Measurements from ENCODE around the gene ZNF487.
A peak's percentile ranks its signal among the peaks of the same experiment; 100 is the strongest.
"Not testable (repeated sequence)": the region's sequence is repeated elsewhere in the genome, so short reads cannot be mapped to it uniquely, and the experiment has no call there.

ZNF487 gene

GRCh38 chr10:43440463-43441134 lies 3.7 kb downstream of the ZNF487 start:
- no peak for DNase-seq

DNA sequence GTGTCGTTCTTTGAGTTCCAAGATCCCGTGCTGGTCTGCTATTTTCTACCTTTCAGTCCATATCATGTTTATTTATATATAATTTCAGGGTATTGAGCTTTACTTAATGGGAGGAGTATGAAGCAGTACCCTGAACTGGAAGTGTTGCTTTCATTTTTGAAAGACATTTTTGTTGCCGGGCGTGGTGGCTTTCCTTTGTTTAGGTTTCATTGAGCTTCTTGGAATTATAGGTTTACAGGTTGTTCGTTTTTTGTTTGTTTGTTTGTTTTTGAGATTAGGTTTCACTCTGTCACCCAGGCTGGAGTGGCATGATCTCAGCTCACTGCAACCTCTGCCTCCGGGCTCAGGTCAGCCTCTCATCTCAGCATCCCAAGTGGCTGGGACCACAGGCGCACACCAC lies 7.4 kb downstream of the ZNF487 start:
- no peak for DNase-seq

- DNase-seq: no peak
Observed at GRCh38 chr10:43444897-43445466, 8.1 kb downstream of the ZNF487 start.

GRCh38 chr10:43446219-43447017 lies 9.5 kb downstream of the ZNF487 start:
- not testable (repeated sequence) for DNase-seq

- no peak for DNase-seq
Observed at GRCh38 chr10:43448742-43449141, 11.8 kb downstream of the ZNF487 start.

GRCh38 chr10:43452356-43452914 lies 15.5 kb downstream of the ZNF487 start:
- no peak for DNase-seq

DNA sequence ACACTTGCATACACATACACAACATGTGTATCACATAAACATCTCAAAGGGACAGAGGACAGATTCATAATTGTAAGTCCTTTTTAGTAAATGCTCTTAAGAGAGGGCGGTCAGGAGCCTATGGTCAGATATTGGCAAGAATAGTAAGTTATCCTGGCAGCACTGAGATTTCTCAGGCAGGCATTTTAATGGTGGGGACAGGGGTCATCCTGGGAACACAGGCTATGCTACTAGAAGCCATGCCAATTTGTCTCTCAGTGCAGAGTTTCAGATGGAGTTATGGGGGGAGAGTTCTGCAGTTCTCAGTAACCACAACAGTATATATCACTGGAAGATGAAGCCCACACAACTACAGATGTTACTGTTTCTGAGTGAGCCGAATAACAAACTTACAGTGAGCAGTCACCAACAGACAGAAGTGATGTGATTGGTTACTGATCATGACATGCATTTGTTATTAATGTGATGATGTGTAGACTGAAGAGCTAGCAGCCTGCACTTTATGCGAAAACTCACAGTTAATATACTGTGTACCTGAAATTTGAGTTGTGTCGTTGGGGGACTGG lies 16.4 kb downstream of the ZNF487 start:
- DNase-seq: no peak

DNA sequence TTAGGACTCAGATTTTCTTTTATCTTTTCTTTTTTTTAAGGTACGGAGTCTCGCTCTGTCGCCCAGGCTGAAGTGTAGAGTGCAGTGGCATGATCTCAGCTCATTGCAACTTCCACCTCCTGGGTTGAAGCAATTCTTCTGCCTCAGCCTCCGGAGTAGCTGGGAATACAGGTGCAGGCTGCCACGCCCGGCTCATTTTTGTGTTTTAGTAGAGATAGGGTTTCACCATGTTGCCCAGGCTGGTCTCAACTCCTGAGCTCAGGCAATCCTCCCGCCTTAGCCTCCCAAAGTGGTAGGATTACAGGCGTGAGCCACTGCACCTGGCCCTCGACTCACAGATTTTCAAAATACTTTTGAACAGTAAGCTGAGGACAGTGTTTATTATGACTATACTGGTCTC lies 17.1 kb downstream of the ZNF487 start:
- DNase-seq: not testable (repeated sequence)

DNA sequence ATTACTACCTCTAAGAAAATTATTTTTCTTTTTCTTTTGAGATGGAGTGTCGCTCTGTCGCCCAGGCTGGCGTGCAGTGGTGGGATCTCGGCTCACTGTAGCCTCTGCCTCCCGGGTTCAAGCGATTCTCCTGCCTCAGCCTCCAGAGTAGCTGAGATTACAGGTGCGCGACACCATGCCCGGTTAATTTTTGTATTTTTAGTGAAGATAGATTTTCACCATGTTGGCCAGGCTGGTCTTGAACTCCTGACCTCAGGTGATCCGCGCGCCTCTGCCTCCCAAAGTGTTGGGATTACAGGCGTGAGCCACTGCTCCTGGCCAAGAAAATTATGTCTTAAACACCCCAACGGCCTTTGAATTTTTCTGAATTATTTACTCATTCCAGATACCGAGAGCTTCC lies 19.6 kb downstream of the ZNF487 start:
- not testable (repeated sequence) for DNase-seq

GRCh38 chr10:43458227-43458626 lies 21.3 kb downstream of the ZNF487 start:
- no peak for DNase-seq

DNA sequence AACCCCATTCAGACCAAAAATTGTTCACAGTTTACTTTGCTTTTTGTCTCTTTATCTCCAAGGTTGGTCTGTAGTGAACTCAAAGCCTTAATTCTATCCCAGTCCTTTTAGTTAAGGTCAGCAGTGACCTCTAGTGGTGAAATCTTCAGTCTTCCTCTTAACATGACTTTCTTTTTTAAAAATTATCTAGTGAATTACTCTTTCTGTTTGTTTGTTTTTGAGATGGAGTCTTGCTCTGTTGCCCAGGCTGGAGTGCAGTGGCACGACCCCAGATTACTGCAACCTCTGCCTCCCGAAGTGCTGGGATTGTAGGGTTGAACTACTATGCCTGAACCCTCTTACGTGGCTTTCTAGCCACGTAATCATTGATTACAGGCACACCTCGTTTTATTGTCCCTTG lies 25.0 kb downstream of the ZNF487 start:
- DNase-seq: peak; percentile 64 to 78

- DNase-seq: not testable (repeated sequence)
Observed at GRCh38 chr10:43465086-43465735, 28.3 kb downstream of the ZNF487 start.

DNA sequence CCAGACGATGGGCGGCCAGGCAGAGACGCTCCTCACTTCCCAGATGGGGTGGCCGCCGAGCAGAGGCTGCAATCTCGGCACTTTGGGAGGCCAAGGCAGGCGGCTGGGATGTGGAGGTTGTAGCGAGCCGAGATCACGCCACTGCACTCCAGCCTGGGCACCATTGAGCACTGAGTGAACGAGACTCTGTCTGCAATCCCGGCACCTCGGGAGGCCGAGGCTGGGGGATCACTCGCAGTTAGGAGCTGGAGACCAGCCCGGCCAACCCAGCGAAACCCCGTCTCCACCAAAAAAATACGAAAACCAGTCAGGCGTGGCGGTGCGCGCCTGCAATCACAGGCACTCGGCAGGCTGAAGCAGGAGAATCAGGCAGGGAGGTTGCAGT lies 28.8 kb downstream of the ZNF487 start:
- DNase-seq: not testable (repeated sequence)

GRCh38 chr10:43471146-43471545 lies 34.2 kb downstream of the ZNF487 start:
- DNase-seq: no peak

DNA sequence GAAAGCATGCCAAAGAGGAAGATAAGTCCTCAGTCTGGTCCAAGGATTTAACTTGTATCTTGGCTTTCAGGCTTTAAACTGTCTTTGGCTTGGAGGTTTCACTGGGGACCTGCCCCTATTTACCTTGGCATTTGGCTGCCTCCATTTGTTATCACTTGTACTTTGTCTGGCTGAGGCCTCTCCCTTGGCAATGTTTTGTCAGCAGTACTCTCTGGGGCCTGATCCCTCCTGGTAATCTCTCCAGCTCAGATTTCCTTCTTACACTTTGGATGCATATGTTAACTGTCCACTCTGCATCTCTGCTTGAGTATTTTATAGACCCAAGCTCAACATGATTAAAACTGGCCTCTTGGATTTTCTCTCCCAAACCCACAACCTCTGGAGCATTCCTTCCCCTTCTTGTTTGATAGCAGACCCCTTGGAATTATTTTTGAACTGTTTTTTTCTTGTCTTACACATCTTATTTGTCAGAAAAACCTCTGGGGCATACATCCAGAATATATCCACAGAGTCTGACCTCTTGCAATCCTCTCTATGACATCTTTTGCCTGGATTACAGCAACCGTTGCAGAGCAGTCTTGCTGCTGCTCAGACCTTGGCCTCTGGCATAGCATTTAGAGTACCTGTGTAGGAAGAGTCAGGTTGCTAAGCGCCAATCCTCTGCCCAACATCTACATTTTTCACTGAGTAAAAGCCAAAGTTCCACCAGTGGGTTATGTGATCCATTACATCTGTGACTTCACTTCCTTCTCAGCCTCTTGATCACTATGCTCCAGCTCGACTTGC lies 35.2 kb downstream of the ZNF487 start:
- no peak for DNase-seq

- no peak for DNase-seq
Observed at GRCh38 chr10:43479275-43479674, 42.4 kb downstream of the ZNF487 start.

DNA sequence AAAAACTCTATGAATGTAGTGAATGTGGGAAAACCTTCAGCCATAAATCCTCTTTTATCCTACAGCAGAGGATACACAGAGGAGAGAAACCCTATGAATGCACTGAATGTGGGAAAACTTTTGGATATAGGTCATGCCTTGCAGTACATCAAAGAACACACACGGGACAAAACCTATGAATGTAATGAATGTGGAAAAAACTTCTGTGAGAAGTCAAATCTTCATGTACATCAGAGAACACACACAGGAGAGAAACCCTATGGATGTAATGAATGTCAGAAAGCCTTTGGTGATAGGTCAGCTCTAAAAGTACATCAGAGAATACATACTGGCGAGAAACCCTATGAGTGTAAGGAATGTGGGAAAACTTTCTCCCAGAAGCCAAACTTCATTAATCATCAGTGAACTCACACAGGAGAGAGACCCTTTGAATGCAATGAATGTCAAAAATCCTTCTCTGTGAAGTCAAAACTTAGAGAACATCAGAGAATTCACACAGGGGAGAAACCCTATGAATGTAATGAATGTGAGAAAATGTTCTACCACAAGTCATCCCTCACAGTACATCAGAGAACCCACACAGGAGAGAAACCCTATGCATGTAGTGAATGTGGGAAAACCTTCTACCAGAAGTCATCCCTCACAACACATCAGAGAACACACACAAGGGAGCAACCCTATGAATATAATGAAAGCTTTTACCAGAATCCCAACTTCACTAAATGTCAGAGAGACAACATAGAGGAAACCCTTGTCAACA lies 45.6 kb downstream of the ZNF487 start:
- no peak for DNase-seq

GRCh38 chr10:43491855-43492254 lies 54.9 kb downstream of the ZNF487 start:
- DNase-seq: no peak

- no peak for DNase-seq
Observed at GRCh38 chr10:43502931-43503330, 66.0 kb downstream of the ZNF487 start.

- DNase-seq: no peak
Observed at GRCh38 chr10:43524434-43525247, 87.7 kb downstream of the ZNF487 start.
